ENCODE measurements around the gene PDIK1L.

DNA sequence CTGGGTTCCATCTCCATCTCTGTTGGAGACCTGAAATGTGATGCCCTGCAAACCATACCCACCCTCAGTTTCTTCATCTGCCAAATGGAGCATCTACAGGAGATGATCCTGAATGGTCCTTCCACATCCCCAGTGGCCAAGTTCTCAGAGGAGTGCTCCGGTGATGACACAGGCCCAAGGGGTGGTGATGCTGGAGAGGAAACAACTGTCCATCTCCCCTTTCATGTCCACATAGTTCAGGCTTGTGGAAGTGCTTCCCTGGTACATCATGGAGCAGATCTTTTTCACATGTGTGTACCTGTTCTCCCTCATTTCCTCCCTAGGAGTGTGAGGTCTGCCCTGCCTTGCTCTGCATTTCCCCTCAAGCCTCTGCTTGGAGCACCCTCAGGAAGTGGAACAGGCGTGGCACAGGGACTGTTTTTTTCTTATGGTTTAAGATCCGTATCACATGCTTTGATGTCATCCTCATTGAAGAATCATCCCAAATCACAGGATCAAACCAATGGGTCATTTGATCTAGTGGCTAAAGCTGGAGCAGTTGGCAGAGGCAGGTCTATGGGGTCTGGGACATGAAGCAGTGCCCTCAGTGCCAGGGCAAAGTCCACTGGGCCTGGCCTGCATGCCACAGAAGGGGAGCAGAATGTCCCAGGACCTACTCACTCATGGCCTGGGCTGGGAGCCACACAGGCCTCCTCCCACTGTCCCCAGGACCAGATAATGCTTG lies 36.0 kb upstream of the PDIK1L start:
- TF ChIP-seq, protein P1, sequence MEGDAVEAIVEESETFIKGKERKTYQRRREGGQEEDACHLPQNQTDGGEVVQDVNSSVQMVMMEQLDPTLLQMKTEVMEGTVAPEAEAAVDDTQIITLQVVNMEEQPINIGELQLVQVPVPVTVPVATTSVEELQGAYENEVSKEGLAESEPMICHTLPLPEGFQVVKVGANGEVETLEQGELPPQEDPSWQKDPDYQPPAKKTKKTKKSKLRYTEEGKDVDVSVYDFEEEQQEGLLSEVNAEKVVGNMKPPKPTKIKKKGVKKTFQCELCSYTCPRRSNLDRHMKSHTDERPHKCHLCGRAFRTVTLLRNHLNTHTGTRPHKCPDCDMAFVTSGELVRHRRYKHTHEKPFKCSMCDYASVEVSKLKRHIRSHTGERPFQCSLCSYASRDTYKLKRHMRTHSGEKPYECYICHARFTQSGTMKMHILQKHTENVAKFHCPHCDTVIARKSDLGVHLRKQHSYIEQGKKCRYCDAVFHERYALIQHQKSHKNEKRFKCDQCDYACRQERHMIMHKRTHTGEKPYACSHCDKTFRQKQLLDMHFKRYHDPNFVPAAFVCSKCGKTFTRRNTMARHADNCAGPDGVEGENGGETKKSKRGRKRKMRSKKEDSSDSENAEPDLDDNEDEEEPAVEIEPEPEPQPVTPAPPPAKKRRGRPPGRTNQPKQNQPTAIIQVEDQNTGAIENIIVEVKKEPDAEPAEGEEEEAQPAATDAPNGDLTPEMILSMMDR (IDR thresholded peaks at IDR 0.05): no peak
- no peak for TF ChIP-seq POLR2A (IDR thresholded peaks at IDR 0.05)
